GM18868 (cell line): ENCODE results near the gene EFNB2.

Experiments used
- ATAC-seq: cut with Tn5 transposase; IDR thresholded peaks from one replicate; pipeline ENCODE4 v1.9.1; 2021; ENCODE audit warnings: mild to moderate bottlenecking, moderate library complexity; ENCODE audit not compliant: unreplicated experiment

The EFNB2 gene, protein sequence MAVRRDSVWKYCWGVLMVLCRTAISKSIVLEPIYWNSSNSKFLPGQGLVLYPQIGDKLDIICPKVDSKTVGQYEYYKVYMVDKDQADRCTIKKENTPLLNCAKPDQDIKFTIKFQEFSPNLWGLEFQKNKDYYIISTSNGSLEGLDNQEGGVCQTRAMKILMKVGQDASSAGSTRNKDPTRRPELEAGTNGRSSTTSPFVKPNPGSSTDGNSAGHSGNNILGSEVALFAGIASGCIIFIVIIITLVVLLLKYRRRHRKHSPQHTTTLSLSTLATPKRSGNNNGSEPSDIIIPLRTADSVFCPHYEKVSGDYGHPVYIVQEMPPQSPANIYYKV

DNA sequence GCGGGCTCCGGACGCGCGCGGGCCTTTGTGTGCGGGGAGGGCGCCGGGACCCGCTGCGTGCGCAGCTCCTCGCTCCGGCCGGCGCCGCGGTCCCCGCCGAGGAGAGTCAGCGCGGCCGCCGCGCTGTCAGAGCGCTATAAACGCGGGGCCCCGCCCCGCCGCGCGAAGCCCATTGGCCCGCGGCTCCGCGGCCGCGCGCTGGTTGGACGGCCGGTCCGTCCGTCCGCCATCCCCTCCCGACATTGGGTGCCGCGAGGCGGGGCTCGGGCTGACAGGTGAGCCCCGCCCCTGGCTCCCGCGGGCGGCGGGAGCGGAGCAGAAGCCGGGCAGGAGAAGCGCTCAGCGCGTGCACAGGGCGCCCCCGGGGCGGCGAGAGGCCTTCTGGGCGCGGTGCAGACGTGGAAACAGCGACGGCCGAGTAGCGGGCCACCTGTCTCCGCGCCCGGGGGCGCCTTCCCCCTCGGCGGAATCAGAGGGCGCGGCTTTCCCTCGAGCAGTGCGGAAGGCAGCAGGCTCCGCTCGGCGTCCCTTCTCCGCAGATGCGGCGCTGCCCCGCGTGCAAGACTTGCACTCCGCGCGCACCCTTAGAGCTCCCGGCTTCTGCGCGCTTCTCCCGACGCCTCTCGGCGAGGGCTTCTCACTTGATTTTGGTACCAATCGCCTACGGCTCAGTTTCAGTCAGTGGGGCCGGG, at the start of gene EFNB2:
Gene EFNB2 (minus strand): TSS at position 111 of the 692 bp plus-strand sequence. CDS start 698 bp downstream, outside the sequence.
- ATAC-seq: peak; percentile 94

DNA sequence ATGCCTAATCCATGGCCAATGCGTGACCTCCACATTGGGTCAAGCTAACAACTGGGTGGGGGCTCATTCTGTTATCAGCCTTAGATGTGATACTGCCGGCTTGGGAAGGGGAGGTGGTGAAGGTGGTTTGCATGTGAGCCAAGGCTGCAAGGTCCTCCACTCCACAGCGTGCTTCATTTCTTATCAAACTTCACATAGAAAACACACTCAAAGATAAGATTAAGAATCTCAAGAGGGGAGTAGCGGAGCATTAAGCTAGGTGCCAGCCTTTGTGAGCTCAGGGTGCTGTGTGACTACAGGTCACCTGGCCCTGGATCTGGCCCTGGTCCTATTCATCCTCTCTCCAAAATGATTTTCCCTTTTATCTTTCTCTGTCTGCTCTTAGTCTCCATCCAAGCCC, 45.8 kb upstream of the EFNB2 start:
- no peak for ATAC-seq

DNA sequence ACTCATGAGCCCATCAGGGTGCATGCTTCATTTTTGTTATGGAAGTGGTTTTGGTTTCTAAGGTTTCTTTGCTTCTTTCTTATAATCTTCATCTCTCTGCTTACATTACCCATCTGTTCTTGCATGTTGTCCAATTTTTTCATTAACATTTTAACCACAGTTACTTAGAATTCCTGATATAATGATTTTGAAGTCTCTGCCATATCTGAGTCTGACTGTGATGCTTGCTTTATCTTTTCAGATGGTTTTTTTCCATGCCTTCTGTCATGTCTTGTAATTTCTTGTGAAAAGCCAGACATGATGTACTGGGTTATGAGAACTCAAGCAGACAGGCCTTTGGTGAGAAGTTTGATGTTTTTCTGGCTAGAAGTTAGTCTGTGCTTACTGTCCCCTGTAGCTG, 40.4 kb upstream of the EFNB2 start:
- ATAC-seq: no peak

DNA sequence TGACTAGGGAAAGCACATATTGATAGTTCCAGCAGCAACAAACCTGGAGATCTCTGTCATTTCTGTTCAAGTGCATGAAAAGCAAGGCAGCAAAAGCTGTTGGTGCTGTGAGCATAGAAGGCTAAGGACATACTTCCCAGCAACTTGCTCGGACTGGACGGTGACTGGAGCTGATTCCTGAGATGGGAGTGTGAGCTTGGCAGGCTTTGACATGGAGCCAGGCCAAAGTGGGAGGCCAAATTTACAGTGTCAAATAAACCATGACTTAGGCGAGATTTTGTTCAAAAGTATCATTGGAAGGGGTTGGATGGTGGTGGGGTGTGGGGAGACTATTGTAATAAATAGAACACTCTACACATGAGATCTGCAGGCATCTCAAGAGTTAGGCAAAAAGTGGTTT, 38.4 kb upstream of the EFNB2 start:
- no peak for ATAC-seq

DNA sequence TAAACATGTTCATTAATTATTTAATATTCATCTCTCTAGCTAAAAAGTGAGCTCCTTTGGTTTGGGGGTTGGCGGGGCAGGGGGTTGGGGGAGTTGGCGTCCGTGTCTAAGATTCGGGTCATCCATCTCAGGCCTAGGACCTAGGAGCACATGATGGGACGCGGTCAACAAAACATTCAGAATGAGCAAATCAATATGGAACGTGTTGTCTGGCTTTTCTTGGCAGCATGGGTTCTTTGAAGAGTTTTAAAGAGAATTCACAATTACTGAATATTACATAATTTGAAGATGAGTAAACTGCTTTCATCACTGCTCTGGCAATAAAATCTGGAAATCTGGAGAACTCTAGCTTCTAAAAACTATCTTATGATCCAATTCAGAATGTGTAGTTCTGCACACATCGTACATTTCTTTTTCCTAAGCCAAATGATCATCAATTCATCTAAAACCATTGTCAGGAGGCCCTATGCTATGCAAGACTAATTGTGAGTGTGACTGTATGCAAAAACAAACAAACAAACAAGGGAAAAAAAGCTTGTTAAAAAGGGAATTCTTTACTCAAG, 37.9 kb upstream of the EFNB2 start:
- no peak for ATAC-seq

DNA sequence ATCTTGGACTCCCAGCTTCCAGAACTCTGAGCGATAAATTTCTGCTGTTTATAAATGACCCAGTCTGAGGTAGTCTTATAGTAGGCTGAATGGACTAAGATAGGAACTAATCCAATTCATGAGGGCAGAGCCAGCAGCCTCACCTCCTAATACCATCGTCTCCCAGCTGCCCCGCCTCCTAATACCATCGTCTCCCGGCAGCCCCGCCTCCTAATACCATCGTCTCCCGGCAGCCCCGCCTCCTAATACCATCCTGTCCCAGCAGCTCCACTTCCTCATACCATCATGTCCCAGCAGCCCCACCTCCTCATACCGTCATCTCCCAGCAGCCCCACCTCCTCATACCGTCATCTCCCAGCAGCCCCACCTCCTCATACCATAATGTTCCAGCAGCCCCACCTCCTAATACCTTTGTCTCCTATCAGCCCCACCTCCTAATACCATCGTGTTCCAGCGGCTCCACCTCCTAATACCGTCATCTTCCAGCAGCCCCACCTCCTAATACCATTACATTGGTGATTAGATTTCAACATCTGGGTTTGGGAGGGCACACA, 34.9 kb upstream of the EFNB2 start:
- ATAC-seq: no peak

DNA sequence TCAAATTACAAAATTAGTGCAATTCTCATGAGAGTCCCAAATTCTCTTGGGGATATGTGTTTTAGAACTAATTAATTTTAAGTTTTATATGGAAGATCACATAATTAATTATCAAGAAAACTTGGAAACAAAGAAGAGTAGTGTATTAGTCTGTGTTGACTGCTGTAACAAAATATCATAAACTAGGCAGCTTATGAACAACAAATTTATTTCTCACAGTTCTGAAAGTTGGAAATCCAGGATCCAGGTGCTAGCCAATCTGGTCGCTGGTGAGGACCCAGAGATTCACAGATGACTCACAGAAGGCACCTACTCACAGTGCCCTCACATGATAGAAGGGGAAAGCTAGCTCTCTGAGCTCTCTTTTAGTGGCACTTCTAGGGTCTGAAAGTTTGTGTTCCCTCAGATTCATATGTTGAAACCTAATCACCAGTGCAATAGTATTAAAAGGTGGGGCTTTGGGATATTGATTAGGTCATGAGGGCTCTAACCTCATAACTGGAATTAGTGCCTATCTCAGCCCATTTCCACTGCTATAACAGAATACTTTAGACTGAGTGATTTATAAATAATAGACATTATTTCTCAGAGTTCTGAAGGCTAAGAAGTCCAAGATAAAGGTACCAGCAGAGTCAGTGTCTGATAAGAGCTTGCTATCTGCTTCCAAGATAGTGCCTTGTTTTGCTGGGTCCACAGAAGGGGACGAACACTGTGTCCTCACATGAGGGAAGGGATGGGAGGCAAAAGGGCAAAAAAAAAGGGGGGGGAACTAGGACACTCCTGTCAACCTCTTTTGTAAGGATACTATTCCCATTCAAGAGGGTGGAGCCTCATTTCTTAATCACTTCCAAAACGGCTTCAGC, 34.0 kb upstream of the EFNB2 start:
- ATAC-seq: no peak

DNA sequence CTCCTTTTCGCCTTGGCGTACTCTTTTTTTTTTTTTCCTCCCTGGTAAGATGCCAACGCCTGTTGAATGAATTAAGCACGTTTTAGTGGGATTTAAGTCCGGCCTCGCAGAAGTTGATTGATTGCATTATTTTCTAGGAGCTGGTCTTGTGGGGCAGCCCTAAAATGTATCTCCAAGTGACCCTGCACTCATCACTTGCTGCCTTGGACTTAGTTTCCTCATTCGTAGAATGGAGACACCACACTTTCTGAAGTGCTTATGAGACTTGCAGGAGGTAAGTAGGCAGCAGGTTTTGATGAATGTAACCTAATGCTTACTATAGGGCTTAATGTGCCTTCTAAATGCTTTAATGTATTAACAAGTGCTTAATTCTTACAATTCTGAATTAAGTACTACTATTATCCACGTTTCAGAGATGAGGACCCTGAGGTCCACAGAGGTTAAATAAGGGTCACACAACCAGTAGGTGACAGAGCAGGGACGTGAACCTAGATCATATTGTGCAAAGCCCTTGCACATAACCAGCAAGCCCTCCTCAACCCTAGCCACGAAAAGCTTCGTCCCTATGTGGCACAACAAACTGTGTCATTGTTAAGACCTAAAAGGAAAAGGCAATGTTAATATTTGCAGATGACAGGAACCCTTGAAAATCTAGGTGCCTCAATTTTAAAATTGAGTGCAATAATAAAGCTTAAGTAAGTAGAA, 33.0 kb upstream of the EFNB2 start:
- ATAC-seq: peak; percentile 40

DNA sequence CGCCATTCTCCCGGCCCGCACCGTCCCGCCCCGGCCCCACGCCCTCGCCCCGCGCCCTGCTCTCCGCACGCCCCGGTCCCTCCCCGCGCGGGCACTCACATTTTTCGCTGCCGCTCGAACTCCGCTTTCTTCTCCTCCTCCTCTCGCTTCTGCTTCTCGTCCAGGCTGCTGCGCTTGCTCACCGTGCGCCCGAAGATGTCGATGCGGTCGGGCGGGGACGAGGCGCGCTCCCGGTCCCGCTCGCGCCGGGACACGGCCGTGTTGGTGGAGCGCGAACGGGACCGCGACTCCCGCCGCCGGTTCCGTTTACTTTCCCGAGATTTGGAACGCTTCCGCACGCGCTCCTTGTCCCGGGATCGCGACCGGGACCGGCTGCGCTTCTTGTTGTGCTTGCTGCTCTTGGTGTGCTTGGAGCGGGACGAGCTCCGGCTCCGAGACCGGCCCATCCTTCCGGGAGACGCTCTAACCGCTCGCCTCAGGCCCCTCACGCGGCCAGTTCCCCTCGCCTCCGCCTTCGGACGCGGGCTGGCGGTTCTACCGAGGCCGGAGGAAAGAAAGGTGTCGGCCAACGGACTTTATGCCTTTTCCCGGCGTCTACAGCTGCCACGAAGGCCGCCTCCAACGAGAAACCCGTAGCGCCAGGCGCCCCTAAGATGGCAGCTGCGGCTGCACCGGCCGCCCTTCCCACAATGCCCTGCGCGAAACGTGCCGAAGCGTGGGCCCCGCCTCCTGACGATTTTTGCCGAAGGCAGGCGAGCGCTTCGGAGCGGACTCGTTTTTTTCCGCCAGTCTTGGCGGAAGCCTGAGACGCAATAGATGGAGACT, 32.2 kb upstream of the EFNB2 start, which contains the start of gene ARGLU1:
Gene ARGLU1 (minus strand): TSS at position 664 of the 825 bp plus-strand sequence. CDS start 218 bp downstream, at position 446.
- peak; percentile 78 for ATAC-seq

DNA sequence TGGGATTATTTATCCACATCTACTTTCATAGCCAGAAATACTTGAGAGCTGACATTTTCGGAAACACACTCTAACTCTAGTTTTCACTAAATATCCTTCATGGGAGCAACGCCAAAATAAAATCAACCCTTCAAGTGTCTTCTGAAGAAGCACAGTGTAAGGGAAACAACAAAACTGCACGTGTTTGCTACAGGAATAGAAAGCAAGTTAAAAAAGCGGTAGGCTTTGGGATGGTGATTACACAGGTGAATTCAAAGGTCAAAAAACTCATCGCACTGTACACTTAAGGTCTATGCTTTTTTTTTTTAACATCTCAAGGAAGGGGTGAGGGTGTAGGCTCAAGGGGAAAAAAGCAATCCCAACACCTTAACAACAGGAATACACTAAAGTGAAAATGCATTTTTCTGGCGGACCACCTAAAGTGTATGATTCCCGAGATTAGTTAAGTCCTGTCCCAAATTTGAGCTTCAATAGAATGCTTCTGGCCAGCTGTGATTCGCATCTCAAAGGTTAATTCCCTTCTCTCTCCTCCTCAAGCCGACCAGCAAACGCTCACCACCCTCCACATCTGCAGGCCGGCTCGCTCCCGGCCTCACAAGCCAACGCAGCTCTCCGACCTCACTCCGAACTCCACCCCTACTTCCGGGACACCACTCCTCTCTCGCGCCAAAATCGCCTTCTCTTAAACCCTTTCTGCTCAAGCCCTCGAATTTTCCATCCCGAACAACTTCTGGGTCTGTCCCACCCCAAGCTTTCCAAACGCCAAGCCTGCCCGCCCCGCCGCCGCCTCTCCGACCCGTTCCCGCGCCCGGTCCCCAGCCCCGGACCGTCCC, 31.4 kb upstream of the EFNB2 start:
- peak; percentile 38 for ATAC-seq

DNA sequence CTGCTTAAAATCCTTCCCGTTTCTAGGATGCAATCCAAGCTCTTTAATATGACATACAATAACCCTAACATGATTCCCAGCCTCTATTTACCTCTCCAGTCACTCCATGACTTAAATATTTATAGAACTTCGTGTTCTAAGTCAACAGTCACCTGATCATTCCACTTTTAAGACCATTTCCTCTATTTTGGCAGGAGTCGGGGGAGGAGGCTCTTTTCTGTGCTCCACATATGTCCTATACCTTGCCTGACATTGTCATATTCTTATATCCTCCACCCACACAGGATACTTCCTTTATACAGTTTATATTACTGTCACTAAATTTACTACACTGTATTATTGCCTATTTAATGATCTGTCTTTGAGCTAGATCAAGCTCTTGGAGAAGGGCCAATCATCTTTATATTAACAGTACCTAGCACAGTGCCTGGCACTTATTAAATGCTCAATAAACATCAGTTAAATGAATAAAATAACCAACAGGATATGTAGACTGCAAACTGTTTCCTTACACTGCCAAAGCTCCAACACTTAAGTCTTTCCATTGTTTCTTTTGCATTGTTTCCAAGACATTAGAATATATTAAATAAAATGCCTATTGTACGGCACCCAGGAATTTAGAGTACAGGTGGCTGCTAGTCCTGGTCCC, 29.8 kb upstream of the EFNB2 start:
- ATAC-seq: no peak

DNA sequence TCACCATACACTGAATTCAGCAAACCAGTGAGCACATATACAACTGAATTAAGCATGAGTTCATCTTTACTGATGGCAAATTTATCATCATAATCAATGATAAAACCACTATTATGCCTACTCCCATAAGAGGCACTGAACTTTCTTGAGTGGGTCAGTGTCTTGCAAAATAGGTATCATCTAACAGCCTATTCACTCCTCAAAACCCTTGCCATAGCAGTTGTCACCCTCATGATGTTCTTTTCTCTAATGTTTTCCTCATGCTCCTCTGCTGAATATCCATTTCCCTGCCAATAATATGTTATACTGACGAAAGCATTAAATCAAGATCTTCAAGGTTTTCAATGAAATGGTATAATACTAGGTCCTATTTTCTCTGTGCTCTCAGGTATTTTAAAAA, 26.8 kb upstream of the EFNB2 start:
- ATAC-seq: no peak

DNA sequence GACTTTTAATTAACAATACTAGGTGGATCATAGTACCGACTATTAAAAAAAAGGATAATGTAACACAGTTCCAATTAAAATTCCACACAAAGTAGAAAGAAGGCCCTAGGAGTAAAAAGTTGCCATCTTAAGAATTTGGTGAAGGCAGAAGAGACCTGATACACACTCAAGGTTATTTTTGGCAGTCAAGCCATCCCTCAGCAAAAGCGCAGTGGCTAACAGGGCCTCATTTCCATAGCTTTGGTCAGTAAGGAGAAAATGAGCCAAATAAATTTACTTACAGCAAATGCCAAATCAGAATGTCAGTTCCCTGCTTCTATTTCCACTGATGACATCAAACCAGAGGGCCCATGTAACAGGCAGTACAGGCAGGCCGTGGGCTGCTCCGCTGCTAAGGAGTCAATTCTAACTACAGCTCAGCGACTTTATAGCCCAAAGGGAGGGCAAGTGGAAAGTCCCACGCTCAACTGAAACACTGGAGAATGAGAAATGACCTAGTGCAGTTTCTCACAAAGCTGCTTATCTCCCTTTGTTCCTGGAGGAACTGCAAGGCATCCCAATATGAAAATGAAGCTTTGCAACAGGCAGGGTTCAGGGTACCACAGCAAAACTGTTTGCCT, 26.2 kb upstream of the EFNB2 start:
- peak; percentile 90 for ATAC-seq

DNA sequence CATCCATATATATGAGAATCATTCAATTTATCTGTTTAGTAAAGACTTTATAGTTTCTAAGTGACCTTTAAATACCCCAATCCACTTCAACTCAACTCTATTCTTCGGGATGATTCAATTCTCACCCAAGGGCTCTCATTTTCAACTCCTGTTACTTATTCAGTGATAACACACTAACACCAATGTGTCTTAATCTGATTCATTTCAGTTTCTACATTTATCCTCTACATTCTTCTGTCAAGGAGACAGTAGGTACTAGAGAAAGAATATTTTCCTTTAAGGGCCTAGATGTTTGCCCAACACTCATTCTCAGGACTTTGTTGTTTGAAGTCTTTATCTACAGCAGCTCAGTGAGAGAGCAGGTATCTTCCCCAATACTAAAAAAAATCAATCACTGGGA, 25.4 kb upstream of the EFNB2 start:
- peak; percentile 44 for ATAC-seq

DNA sequence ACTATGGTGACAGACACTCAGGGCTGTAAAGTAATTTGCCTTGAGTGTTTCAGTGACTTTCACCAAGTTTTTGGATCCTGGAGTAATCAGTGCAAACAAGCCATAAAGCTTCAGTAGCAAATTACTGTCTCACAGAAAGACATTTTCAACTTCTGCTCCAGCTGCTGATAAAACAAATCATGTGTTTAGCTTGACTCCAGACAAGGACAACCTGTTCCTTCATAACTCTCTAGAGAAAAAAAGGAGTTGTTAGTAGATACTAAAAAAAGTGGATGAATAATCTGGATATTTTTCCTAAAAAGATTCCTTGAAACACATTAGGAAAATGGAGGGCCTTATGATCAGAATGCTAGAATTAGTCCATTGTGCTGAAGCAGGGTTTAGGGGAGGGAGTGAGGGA, 23.1 kb upstream of the EFNB2 start:
- ATAC-seq: no peak

DNA sequence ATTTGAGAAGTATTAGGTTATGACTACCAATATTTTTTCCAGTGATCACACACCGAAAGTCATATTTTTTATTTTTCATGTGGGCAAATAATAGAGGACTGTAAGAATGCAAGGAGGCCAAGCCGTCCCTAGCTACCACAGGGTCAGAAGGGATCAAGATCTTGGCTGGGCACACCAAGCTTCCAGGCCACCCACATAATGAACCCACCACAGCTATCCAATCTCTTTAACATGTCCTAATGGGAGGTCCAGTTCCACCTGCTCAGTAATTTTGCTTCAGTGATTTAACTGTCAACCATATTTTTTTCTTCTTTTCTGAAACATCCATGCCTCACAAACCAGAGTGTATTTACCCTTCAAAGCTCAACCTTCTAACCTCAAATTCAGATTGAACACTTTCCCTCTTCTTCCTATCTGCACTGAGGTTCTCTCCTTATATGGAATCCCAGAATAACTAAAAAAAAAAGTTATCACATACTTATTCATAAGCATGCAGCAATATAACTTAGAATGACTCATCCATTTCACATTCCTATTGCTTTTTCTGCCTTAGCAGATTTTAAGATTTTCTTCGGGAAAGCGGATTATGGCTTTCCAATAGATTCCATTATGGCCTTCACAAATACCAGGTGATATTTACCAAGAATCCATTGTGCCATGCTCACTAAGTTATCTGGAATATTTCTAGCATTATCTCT, 20.3 kb upstream of the EFNB2 start:
- ATAC-seq: no peak

DNA sequence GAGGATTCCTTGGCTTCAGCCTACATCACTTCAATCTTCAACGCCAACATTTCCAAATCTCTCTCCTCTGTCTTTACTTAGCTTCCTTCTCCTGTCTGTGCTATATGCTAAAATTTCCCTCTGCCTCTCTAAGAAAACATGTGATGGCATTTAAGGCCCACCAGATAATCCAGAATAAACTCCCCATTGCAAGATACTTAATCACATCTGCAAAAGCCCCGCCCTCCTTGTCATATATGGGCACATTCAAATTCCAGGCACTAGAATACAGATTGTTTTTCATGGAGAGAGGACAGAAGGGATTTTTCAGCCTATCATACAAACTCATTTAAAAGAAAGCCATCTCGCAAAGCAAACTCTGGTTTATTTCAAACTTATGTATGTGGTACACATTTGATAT, 16.3 kb upstream of the EFNB2 start:
- no peak for ATAC-seq
